GM19395 (cell line): ENCODE data around the gene HSD17B12.
"Not testable (repeated sequence)": the region's sequence is repeated elsewhere in the genome, so short reads cannot be mapped to it uniquely, and the experiment has no call there.

Experiments
- ATAC-seq: cut with Tn5 transposase; IDR thresholded peaks from one replicate; pipeline ENCODE4 v1.9.1; 2021; ENCODE audit warnings: mild to moderate bottlenecking, moderate library complexity; ENCODE audit not compliant: unreplicated experiment

HSD17B12 gene

DNA sequence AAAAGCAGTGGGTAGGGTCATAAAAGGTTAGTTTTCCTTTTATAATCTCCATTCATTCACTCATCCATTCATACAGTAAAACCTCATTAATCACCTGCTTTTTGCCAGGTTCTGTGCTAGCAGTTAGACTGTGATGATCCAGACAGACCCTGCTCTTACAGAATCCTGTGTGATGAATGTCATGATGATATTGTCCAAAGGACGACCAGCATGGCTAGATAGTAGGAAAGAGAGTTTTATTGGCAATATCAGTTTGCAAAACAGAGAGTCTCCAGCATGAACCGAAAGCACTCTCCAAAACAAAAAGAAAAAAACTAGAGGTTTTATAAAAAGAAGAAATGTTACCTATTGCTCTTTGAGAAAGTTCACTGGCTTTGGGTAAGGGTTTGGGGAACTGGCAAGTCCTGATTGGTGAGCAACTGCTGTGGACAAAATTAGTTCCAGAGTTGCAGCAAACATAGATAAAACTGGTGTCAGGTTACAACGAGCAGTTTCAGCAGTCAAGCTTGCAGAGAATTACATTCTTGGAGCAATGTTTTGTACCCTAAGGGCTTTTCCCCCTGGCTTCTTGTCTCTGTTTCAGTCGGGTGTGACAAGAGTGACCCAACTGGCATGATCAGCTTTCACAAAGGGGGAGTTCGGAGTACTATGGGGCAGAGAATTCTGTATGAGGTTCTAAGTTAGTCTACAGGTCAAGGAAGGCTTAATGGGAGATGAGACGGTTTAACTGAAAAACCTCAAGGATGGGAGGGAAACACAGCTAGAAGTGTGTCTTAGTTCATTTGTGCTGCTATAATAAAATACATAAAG is 58.3 kb downstream of the HSD17B12 start:
- no peak for ATAC-seq

DNA sequence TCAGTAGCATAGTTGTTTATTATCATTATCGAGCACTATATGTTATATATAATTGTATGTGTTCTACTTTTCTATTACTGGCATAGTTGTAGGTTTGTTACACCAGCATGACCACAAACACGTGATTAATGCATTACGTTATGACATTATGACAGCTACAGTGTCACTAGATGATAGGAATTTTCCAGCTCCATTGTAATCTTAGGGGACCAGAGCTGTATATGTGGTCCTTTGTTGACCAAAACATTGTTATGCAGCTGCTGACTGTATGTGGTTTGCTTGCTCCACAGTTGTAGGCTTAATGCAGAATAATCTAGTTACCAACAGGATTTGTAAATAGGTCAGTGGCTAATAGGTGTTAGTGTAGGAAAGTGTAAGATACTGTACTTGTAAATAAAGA is 66.1 kb downstream of the HSD17B12 start:
- ATAC-seq = no peak

DNA sequence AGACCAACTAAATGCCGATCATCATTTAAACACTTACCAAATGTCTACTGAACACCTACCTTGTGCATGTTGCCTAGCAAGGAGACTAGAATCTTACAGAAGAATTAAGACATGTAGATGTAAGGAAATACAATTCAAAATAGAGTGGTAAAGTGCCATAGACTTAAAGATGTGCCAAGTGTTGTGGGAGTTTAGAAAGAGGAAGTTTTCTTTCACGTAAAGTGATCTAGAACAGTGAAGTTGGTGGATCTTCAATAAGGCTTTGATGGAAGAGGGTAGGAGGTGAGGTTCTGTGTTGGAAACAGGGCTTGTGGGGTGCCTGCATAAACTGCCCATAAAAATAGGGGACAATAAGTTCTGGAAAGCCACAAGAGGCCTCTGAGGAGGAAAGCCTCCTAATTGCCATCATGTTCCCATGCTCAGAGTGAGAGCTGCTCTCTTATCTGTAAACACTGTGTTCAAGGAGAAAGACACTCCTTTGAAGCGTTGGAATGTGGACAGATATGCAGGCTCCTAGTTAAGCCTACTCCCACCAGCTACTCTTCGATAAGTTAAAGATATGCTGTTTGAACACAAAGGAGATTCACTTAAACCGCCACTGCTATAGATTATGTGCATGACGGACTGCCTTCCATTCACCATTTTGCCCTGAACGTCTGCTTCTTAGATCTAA is 66.7 kb downstream of the HSD17B12 start:
- ATAC-seq = no peak

DNA sequence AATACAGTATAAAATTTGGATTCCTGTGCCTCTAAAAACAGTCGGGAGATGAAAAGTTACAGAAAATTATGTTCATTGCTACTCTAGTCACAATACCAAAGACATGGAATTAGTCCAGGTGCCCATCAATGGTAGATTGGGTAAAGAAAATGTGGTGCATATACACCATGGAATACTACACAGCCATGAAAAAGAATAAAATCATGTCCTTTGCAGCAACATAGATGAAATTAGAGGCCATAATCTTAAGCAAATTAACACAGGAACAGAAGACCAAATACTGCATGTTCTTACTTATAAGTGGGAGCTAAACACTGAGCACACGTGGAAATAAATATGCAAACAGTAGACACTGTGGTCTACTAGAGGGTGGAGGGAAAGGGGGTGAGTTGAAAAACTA is 67.6 kb downstream of the HSD17B12 start:
- ATAC-seq = no peak

DNA sequence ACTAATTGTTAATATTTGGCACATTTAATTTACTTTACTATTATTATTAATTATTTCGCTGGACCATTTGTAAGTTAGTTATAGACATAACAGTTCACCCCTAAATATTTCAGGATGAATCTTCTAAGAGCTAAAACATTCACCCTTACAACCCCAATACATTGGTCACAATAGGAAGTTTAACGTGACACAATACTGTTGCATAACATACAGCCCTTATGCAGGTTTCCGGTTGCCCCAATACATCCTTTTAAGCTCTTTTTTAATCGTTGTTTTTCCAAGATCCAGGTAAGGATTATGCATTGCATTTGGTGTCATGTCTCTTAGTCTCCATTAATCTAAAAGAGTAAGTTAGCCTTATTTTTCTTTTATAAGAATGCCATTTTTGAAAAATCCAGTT is 71.2 kb downstream of the HSD17B12 start:
- ATAC-seq = no peak

DNA sequence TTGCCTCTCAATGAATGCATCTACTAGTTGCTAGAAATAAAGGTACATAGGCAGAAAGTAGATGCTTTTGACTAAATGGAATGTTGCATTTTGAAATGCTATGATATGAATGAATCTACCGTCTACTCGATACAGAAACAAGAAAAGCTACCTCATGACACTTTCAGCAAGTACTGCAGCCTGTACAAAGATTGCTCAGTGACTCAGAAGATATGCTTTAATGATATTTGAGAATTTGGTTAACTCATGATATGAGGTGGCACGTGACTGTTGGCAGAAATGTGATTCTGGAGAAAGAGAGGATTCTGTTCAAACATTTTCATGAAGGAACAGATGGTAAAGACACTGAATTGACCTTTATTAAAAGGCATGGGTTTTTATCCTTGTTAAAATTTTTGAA is 76.0 kb downstream of the HSD17B12 start:
- no peak for ATAC-seq

DNA sequence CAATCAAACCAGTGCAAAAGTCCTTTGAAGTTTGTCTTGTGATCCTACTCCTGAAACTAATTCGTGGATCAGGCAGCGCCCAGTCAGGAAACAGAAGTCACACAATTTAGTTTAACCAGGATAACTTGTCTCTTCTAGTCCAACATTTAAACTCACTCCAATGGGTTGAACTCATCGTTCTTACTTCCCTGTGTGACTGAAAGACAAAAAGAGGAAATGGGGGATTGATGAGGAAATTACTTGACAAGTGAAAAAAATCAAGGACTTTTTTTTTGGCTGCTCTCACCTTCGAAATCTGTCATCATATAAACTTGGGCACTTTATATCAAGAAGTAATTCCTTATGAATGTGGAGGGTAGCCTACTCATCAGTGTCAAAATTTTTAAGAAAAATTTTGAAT is 78.4 kb downstream of the HSD17B12 start:
- no peak for ATAC-seq

DNA sequence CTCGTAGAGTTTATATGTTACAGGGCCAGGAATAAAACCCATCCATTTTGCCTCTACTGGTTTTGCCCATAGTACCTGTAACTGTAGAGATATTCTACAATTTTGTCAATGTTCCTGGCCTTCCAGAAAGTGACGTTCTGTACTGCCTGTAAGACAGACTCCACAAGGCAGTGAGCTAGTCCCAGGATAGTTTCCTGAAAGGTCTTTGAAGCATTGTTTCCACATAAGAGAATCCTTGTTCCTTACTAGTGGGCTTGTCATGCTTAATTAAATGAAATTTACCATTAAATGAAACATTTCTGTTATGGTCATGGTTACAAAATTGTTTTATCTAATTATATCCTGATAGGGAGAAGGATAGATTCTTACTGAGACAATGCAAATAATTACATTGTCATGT is 80.4 kb downstream of the HSD17B12 start:
- ATAC-seq = no peak

DNA sequence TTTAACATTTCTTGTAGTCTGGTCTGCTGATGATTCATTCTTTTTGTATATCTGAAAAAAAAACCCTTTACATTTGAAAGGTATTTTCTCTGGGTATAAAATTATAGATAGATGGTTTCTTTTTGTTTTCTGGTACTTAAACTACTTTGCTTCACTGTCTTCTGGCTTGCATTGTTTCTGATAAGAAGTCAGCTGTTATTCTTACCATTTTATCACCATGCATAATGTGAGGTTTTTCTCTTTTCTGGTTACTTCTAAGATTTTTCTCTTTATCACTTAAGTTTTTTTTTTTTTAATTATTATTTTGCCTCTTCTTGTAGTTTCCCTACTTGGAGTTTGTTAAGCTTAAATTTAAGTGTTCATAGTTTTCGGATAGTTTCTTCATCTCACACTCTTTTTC is 84.7 kb downstream of the HSD17B12 start:
- ATAC-seq = no peak

DNA sequence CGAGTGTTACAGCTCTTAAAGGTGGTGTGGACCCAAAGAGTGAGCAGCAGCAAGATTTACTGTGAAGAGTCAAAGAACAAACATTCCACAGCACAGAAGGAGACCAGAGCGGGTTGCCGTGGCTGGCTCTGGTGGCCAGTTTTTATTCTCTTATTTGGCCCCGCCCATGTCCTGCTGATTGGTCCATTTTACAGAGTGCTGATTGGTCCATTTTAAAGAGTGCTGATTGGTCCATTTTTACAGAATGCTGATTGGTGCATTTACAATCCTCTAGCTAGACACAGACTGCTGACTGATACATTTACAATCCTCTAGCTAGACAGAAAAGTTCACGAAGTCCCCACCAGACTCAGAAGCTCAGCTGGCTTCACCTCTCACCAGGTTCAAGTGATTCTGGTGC is 88.1 kb downstream of the HSD17B12 start:
- not testable (repeated sequence) for ATAC-seq

DNA sequence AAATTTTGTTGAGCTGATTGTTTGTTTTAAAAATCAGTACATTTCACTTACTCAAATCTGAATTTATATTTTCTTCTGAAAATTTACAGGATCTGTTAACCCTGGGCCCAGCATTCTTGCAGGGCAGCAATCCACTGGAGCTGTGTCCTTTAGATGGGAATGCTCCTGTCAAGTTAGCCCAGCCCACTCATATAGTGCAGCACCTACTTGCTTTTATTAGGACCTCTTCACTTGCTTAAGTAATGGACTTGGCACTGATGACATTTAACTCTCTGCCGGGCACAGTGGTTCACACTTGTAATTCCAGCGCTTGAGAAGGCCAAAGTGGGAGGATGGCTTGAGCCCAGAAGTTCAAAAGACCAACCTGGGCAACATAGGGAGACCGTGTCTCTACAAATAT is 89.6 kb downstream of the HSD17B12 start:
- ATAC-seq = no peak

DNA sequence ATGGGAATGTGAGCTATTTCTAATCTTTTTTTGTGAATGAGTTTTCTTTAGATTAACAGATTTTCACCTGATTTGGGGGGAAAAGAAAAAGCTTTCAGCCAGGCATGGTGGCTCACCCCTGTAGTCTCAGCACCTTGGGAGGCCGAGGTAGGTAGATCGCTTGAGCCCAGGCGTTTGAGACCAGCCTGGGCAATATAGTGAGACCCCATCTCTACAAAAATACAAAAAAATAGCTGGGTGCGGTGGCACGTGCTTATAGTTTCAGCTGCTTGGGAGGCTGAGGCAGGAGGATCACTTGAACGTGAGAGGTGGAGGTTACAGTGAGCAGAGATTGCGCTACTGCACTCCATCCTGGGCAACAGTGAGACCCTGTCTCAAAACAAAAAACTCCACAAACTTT is 92.2 kb downstream of the HSD17B12 start:
- ATAC-seq = no peak

DNA sequence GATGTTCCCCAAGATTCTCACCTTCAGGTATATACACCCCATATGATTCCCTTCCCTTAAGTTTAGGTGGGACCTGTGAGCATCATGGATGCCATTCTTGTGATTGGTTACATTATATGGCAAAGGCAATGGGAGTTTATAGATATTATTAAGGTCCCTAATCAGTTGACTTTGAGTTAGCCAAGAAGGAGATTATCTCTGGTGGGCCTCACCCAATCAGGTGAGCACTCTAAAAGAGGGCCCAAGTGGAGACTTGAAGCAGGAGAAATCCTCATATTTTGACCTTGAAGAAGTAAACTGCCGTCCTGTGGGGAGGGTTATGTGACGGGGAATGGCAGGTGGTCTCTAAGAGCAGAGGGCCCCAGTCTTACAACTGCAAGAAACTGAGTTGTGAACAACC is 94.2 kb downstream of the HSD17B12 start:
- no peak for ATAC-seq

DNA sequence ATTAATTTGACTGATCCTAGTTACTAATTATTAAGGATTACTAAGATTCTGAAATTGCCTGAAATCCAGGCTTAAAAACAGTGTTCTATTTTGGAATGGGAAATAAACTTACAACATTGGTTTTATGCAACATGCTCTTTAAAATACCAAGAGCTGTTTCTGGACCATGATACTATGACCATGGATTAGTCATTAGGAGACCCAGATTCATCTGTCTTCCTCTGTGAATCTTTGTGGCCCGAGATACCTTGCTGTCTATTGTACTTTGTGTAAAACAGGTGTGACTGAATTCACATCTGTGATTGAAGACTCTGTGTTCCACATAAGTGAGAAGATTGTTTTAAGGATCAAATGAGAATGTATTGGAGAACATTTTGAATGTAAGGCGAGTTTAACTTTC is 98.8 kb downstream of the HSD17B12 start:
- no peak for ATAC-seq

DNA sequence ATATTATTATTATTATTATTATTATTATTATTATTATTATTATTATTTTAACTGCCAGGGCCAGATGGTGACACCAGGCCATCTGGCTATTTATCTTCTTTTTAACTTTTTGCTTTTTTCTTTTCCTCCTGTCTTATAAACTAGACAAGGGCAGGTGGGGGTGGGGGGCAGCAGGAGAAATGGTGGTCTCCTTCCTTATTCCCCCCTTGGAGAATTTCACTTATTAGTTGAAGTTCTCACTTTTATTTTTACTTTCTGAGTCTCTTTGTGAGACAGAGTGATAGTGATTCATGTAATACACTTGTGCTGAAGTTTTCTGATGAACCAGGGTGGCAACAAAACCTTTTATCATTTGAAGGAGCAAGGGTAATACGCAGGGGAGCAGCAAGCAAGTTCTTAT is 103.8 kb downstream of the HSD17B12 start:
- ATAC-seq = no peak

DNA sequence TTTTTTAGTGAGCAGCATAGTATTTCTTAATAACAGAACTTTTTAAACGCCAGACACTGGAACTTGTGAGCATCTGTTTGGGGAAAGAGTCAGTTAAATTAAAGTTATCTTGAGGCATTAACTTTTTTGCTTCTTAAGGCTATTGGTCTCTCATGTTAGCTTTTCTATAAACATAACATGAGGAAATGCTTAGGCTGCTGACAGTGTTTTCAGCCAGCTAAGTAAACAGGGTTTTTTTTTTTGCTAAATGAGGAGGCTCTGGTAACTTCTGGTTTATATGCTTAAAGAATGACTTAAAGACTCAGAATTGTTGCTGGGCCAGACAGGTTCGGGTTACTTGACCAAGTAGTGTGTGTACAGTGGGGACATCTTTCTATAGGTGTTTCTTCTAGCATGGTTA is 104.3 kb downstream of the HSD17B12 start:
- no peak for ATAC-seq

DNA sequence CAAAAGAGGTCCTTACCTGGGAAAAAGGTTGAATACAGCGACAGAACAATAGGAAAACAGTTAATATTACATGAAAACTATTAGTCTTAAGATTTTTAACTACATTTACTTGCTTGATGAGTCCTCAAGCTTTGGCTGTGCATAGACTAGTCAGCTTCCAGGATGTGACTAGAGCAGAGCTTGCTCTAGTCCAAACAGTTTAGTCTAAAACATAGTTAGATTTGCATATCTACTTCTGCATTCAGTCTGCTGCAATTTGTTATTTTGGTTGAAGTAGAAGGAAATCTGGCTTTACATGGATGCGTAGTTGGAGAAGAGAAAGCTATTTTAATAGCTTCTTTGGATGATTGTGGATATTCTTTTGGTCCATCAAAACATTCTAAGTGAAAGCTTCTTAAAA is 104.8 kb downstream of the HSD17B12 start:
- no peak for ATAC-seq

DNA sequence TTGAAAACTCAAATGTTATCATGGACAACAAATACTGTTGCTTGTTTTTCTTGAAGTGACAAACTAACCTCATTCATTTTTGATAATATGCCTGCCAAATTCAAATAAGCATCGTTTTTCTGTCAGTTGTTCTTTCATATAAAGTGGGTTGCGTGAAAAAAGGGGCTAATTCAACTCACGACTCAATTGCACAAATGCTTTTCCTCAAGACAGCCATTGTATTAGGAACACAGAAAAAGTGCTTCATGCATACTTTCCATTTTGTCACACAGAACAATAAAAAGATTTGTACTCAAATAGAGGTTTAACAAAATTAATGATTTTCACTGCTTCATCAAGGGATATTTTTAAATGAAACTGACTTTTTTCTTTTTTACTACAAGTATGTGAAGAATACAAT is 105.5 kb downstream of the HSD17B12 start:
- no peak for ATAC-seq

DNA sequence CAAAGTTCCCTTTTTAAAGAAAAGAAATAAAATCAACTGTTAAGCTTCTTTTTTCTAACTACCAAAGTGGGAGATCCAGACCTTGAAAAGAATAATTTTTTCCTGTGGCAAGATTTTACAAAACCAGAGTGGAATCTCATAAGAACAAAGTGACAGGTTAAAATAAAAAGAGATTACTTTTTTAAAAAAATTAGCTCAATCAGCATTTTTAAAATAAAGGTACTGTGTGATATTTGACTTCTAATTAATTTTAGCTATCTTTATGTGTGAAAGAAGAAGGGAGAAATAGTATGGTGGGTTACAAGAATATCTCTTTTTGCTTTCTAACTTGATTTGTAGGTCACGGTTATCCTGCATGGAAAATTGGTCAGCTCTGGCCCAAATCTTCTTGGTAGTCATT is 107.3 kb downstream of the HSD17B12 start:
- ATAC-seq = no peak

DNA sequence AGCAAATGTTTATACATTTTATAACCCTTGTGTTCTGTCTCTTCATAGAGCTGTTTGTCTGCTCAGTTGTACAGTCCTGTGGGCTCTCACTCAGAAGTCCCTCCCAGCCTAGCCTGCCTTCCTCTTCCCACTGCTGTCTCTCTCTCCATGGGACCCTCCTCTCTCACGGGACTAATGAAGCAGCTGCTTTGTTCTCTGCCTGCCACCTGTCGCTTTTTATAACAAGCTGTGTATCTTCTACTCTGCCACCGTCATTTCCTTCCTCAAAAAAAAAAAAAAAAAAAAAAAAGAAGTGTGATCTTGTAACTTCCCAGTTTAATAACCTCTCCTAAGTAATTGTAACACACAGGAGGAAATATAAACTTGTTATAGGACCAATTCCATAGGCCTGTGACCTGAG is 107.9 kb downstream of the HSD17B12 start:
- no peak for ATAC-seq

DNA sequence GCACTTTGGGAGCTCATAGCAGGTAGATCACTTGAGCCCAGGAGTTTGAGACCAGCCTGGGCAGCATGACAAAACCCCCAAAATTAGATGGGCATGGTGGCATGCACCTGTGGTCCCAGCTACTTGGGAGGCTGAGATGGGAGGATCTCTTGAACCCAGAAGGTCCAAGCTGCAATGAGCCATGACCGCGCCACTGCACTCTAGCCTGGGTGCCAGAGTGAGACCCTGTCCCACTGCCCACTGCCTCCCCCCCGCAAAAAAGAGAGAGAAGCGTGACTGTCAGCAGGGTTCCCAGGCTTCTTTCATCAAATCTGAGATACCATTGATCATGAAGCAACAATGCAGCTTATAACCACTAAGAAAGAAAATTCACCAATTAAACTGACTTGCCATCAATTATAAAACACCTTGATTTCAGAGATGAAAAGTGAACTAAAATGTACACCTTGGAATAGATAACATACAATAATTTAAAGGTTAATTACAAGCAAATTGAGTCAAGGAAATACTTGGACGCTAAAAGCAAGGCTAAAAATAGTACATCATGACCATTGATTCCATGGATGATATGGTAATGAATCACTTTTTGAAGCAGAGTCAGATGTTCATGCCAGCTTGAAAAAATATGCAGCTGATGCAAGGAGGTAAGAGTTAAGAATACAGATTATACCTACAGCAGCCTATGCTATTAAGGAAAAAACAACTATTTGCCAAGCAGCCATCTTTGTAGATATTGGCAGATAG is 109.3 kb downstream of the HSD17B12 start:
- ATAC-seq = no peak

DNA sequence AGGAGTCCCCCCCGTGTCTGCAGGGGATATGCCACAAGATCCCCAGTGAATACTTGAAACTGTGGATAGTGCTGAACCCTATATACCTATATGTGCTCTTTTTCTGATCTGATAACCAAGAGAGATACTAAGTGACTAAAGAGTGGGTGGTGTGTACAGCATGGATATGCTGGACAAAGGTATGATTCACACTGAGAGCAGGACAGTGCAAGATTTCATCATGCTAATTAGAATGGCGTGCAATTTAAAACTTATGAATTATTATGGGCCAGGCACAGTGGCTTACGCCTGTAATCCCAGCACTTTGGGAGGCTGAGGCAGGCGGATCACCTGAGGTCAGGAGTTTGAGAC is 109.9 kb downstream of the HSD17B12 start:
- no peak for ATAC-seq
